ENCODE measurements around the gene IPO8.
"Not testable (repeated sequence)": the region's sequence is repeated elsewhere in the genome, so short reads cannot be mapped to it uniquely, and the experiment has no call there.

Gene IPO8

GRCh38 chr12:30622509-30622908 is 73.2 kb downstream of the IPO8 start (continued):
- TF ChIP-seq OSR1 (CRISPR knock-in tag; IDR thresholded peaks at IDR 0.05): no peak

- not testable (repeated sequence) for ATAC-seq
Observed at GRCh38 chr12:30621663-30622241, 73.9 kb downstream of the IPO8 start.

- ATAC-seq: no peak
- no peak for TF ChIP-seq ZFP3 (CRISPR knock-in tag; IDR thresholded peaks at IDR 0.05)
Observed at GRCh38 chr12:30617346-30618016, 78.2 kb downstream of the IPO8 start.

- TF ChIP-seq ZNF70 (CRISPR knock-in tag; IDR thresholded peaks at IDR 0.05) (no peak), TSHZ2 (CRISPR knock-in tag; IDR thresholded peaks at IDR 0.05) (no peak), CREB5 (CRISPR knock-in tag; IDR thresholded peaks at IDR 0.05; ENCODE audit: low read depth) (no peak), TOX (CRISPR knock-in tag; IDR thresholded peaks at IDR 0.05; ENCODE audit: borderline replicate concordance) (no peak), ZC3H10 (CRISPR knock-in tag; IDR thresholded peaks at IDR 0.05) (no peak), ZFP3 (CRISPR knock-in tag; IDR thresholded peaks at IDR 0.05) (no peak), CSDC2 (CRISPR knock-in tag; IDR thresholded peaks at IDR 0.05) (no peak), ZNF8 (CRISPR knock-in tag; IDR thresholded peaks at IDR 0.05) (no peak), OSR1 (CRISPR knock-in tag; IDR thresholded peaks at IDR 0.05) (no peak), ARNTL (CRISPR knock-in tag; IDR thresholded peaks at IDR 0.05; ENCODE audit: borderline replicate concordance, low read depth) (no peak), ZFP30 (CRISPR knock-in tag; IDR thresholded peaks at IDR 0.05) (no peak), ISL1 (CRISPR knock-in tag; IDR thresholded peaks at IDR 0.05) (no peak), CSRNP3 (CRISPR knock-in tag; IDR thresholded peaks at IDR 0.05) (no peak)
Observed at GRCh38 chr12:30614031-30614430, 81.6 kb downstream of the IPO8 start.

GRCh38 chr12:30613119-30613830 is 82.4 kb downstream of the IPO8 start:
- TF ChIP-seq TCF4 (CRISPR knock-in tag; IDR thresholded peaks at IDR 0.05; ENCODE audit: borderline replicate concordance) (no peak), ARNTL (CRISPR knock-in tag; IDR thresholded peaks at IDR 0.05; ENCODE audit: borderline replicate concordance, low read depth) (no peak), RARB (CRISPR knock-in tag; IDR thresholded peaks at IDR 0.05) (no peak), BACH2 (CRISPR knock-in tag; IDR thresholded peaks at IDR 0.05; ENCODE audit: borderline replicate concordance) (no peak), TOX (CRISPR knock-in tag; IDR thresholded peaks at IDR 0.05; ENCODE audit: borderline replicate concordance) (no peak), ZFP30 (CRISPR knock-in tag; IDR thresholded peaks at IDR 0.05) (no peak)
- ATAC-seq: no peak; the same call in 2 of the 3 replicates

More at GRCh38 chr12:30614031-30614430, 81.6 kb downstream of the IPO8 start:
- ATAC-seq: no peak

- TF ChIP-seq PATZ1 (CRISPR knock-in tag; IDR thresholded peaks at IDR 0.05; ENCODE audit: borderline replicate concordance) (no peak), TSHZ2 (CRISPR knock-in tag; IDR thresholded peaks at IDR 0.05) (no peak), TCF4 (CRISPR knock-in tag; IDR thresholded peaks at IDR 0.05; ENCODE audit: borderline replicate concordance) (no peak), ZNF8 (CRISPR knock-in tag; IDR thresholded peaks at IDR 0.05) (no peak), ISL1 (CRISPR knock-in tag; IDR thresholded peaks at IDR 0.05) (no peak), SNAI2 (CRISPR knock-in tag; IDR thresholded peaks at IDR 0.05) (no peak), GLIS3 (CRISPR knock-in tag; IDR thresholded peaks at IDR 0.05) (no peak), RARB (CRISPR knock-in tag; IDR thresholded peaks at IDR 0.05) (no peak), OSR1 (CRISPR knock-in tag; IDR thresholded peaks at IDR 0.05) (no peak), ZFP30 (CRISPR knock-in tag; IDR thresholded peaks at IDR 0.05) (no peak), ZNF565 (CRISPR knock-in tag; conservative IDR thresholded peaks at IDR 0.05; ENCODE audit: low read depth) (no peak), PPARA (CRISPR knock-in tag; IDR thresholded peaks at IDR 0.05; ENCODE audit: borderline replicate concordance) (no peak)
- no peak for ATAC-seq
Observed at GRCh38 chr12:30610718-30611117, 85.0 kb downstream of the IPO8 start.
